GM18498 (cell line): ENCODE results near the gene MEGF9.
"Not testable (repeated sequence)": the region's sequence is repeated elsewhere in the genome, so short reads cannot be mapped to it uniquely, and the experiment has no call there.

Experiments
- ATAC-seq: cut with Tn5 transposase; IDR thresholded peaks from one replicate; pipeline ENCODE4 v1.9.1; 2021; ENCODE audit warnings: mild to moderate bottlenecking, moderate library complexity; ENCODE audit not compliant: unreplicated experiment

Gene MEGF9

GRCh38 chr9:120663380-120663779, 50.9 kb downstream of the MEGF9 start:
- no peak for ATAC-seq

- ATAC-seq, result no peak
These were observed 51.8 kb downstream of the MEGF9 start for GRCh38 chr9:120662513-120662912.

GRCh38 chr9:120659676-120660075, 54.6 kb downstream of the MEGF9 start:
- no peak for ATAC-seq

- ATAC-seq, result no peak
These were observed 55.1 kb downstream of the MEGF9 start for GRCh38 chr9:120659209-120659608.

GRCh38 chr9:120655005-120655622, 59.2 kb downstream of the MEGF9 start:
- ATAC-seq, result peak; percentile 75

- ATAC-seq, result no peak
These were observed 60.0 kb downstream of the MEGF9 start for GRCh38 chr9:120654272-120654671.

GRCh38 chr9:120653762-120654161, 60.5 kb downstream of the MEGF9 start:
- ATAC-seq, result no peak

- ATAC-seq, result no peak
These were observed 61.3 kb downstream of the MEGF9 start for GRCh38 chr9:120652934-120653333.

- ATAC-seq, result no peak
These were observed 63.9 kb downstream of the MEGF9 start for GRCh38 chr9:120650352-120650751.

GRCh38 chr9:120648581-120649197, 65.6 kb downstream of the MEGF9 start:
- no peak for ATAC-seq

- no peak for ATAC-seq
These were observed 67.3 kb downstream of the MEGF9 start for GRCh38 chr9:120646948-120647347.

- no peak for ATAC-seq
These were observed 68.5 kb downstream of the MEGF9 start for GRCh38 chr9:120645760-120646159.

- no peak for ATAC-seq
These were observed 71.2 kb downstream of the MEGF9 start for GRCh38 chr9:120643061-120643460.

- ATAC-seq, result no peak
These were observed 72.0 kb downstream of the MEGF9 start for GRCh38 chr9:120642129-120642770.

GRCh38 chr9:120640874-120641273, 73.4 kb downstream of the MEGF9 start:
- not testable (repeated sequence) for ATAC-seq

GRCh38 chr9:120640380-120640779, 73.9 kb downstream of the MEGF9 start:
- ATAC-seq, result no peak

GRCh38 chr9:120637919-120638318, 76.4 kb downstream of the MEGF9 start:
- no peak for ATAC-seq

GRCh38 chr9:120636194-120636957, 77.9 kb downstream of the MEGF9 start:
- no peak for ATAC-seq

- no peak for ATAC-seq
These were observed 79.3 kb downstream of the MEGF9 start for GRCh38 chr9:120635011-120635410.

GRCh38 chr9:120630333-120630732, 83.9 kb downstream of the MEGF9 start:
- no peak for ATAC-seq

- not testable (repeated sequence) for ATAC-seq
These were observed 85.3 kb downstream of the MEGF9 start for GRCh38 chr9:120628925-120629497.
